OCI-LY1 (cell line): ENCODE data around the gene MAML2.

ENCODE experiments used
- H2AFZ ChIP-seq: fragments of 200-600 bp; sonication (generic), shearing (Covaris generic); 2 replicates; pipeline ENCODE4 v1.6.0; 2014; ENCODE audit warnings: antibody characterized with exemption, mild to moderate bottlenecking, low read length
- H3F3A ChIP-seq: fragments of 200-600 bp; sonication (generic), shearing (Covaris generic); 2 replicates; pipeline ENCODE4 v1.6.0; 2014; ENCODE audit warnings: mild to moderate bottlenecking, antibody characterized with exemption, low read length, moderate library complexity; ENCODE audit not compliant: insufficient read depth
- H3K27ac ChIP-seq: fragments of 200-600 bp; sonication (generic); 2 replicates; pipeline ENCODE4 v1.5.1; 2014; ENCODE audit warnings: low read length, mixed run types, mild to moderate bottlenecking, low read depth; ENCODE audit not compliant: poor library complexity, severe bottlenecking
- H3K27me3 ChIP-seq: fragments of 200-600 bp; sonication (generic); 2 replicates; pipeline ENCODE4 v1.6.0; 2014; ENCODE audit warnings: antibody characterized with exemption, mild to moderate bottlenecking, low read length, moderate library complexity; ENCODE audit not compliant: insufficient read depth
- H3K36me3 ChIP-seq: fragments of 200-600 bp; sonication (generic); 2 replicates; pipeline ENCODE4 v1.6.1; 2014; ENCODE audit warnings: mild to moderate bottlenecking, antibody characterized with exemption, low read length, moderate library complexity, mixed read lengths; ENCODE audit not compliant: insufficient read depth
- H3K4me1 ChIP-seq: fragments of 200-600 bp; sonication (generic); 2 replicates; pipeline ENCODE4 v1.5.1; 2014; ENCODE audit warnings: mild to moderate bottlenecking, low read length, moderate library complexity; ENCODE audit not compliant: insufficient read depth, severe bottlenecking
- H3K4me2 ChIP-seq: fragments of 200-600 bp; sonication (generic), shearing (Covaris generic); 2 replicates; pipeline ENCODE4 v1.6.1; 2014; ENCODE audit warnings: low read length
- H3K4me3 ChIP-seq: fragments of 200-600 bp; sonication (generic); 2 replicates; pipeline ENCODE4 v1.5.1; 2014; ENCODE audit warnings: low read length, low read depth, mild to moderate bottlenecking, mixed read lengths; ENCODE audit not compliant: poor library complexity, severe bottlenecking
- H3K79me2 ChIP-seq: fragments of 200-600 bp; shearing (Covaris generic); 2 replicates; pipeline ENCODE4 v1.6.1; 2016; ENCODE audit warnings: mixed run types, low read length, mixed read lengths; ENCODE audit not compliant: insufficient read depth
- H3K9ac ChIP-seq: fragments of 200-600 bp; sonication (generic), shearing (Covaris generic); 2 replicates; pipeline ENCODE4 v1.6.1; 2014; ENCODE audit warnings: mild to moderate bottlenecking, low read length, mixed read lengths
- H3K9me2 ChIP-seq: fragments of 200-600 bp; sonication (generic), shearing (Covaris generic); 2 replicates; pipeline ENCODE4 v1.6.1; 2014; ENCODE audit warnings: low read depth, mild to moderate bottlenecking, low read length, mixed read lengths
- H3K9me3 ChIP-seq: fragments of 200-600 bp; shearing (Covaris generic); 2 replicates; pipeline ENCODE4 v1.6.1; 2014; ENCODE audit warnings: low read length, mixed read lengths
- H4K20me1 ChIP-seq: fragments of 200-600 bp; sonication (generic), shearing (Covaris generic); 2 replicates; pipeline ENCODE4 v1.6.0; 2016; ENCODE audit warnings: mild to moderate bottlenecking, low read length; ENCODE audit not compliant: insufficient read depth
- CTCF ChIP-seq: fragments of 200-600 bp; sonication (generic), shearing (Covaris generic); IDR thresholded peaks from 2 replicates; pipeline ENCODE4 v1.5.1; 2017; ENCODE audit warnings: mild to moderate bottlenecking, antibody characterized with exemption, low read length, moderate library complexity, mixed read lengths
- EZH2 ChIP-seq: fragments of 200-600 bp; sonication (generic), shearing (Covaris generic); IDR thresholded peaks from 2 replicates; pipeline ENCODE4 v1.8.0; 2017; ENCODE audit warnings: borderline replicate concordance, mixed run types, mild to moderate bottlenecking, antibody characterized with exemption, low read length, moderate library complexity, mixed read lengths

The MAML2 gene

GRCh38 chr11:96265220-96265737, 77.7 kb downstream of the MAML2 start:
- H3K36me3 ChIP-seq: no peaks in the 10 kb centered on the region
- H3K4me3 ChIP-seq: no peak overlapping the region
- no peak overlapping the region for H3K27ac ChIP-seq
- no peaks in the 10 kb centered on the region for H3K27me3 ChIP-seq
- no peak overlapping the region for H3K4me2 ChIP-seq
- H3K9me2 ChIP-seq: no peaks in the 10 kb centered on the region
- H3K79me2 ChIP-seq: no peaks in the 10 kb centered on the region
- no peak for TF ChIP-seq CTCF
- no peak for TF ChIP-seq EZH2
- no peak overlapping the region for H2AFZ ChIP-seq
- no peak overlapping the region for H3K9ac ChIP-seq
- H4K20me1 ChIP-seq: no peaks in the 10 kb centered on the region
- H3F3A ChIP-seq: no peaks in the 10 kb centered on the region
- H3K9me3 ChIP-seq: no peaks in the 10 kb centered on the region
- H3K4me1 ChIP-seq: peaks cover 17% of the 10 kb centered on the region

- Histone ChIP-seq H3K27me3 (no peaks in the 10 kb centered on the region), H3K79me2 (no peaks in the 10 kb centered on the region), H3K9me3 (no peaks in the 10 kb centered on the region), H3K36me3 (no peaks in the 10 kb centered on the region), H3K9me2 (no peaks in the 10 kb centered on the region), H3K27ac (no peak overlapping the region), H3K9ac (no peak overlapping the region), H3K4me2 (no peak overlapping the region), H4K20me1 (no peaks in the 10 kb centered on the region), H3K4me3 (no peak overlapping the region), H3K4me1 (peaks cover 26% of the 10 kb centered on the region), H3F3A (no peaks in the 10 kb centered on the region; the same call in 1 of the 2 replicates), H2AFZ (no peak overlapping the region)
- TF ChIP-seq EZH2 (no peak), CTCF (no peak)
Measured at GRCh38 chr11:96264364-96264763, 78.6 kb downstream of the MAML2 start.

DNA sequence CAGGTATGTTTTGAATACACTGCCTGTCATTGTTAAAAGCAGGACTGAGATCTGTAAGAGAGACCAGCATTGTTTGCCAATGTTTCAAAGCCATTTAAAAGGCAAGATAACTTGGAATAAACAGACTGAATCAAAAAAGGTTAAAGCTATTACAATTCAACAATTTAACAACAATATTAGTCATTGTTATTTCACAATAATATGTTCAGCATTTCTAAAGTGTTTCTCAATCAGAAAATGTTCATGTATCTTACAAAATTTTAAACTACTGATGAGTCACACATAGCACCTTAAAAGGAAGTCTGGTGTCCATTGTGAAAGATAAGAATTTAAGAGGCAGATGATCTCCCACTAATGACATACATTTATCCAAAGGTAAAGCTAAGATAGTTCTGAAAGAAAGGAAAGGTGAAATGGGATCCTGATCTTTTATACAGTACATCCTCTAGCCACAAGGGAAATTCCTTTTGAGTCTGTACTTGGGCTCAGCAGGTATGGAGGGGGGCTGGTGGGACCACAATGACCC, 79.7 kb downstream of the MAML2 start:
- Histone ChIP-seq H3K27me3 (no peaks in the 10 kb centered on the region), H3K9ac (no peak overlapping the region), H3K27ac (no peak overlapping the region), H3K9me3 (no peaks in the 10 kb centered on the region), H3K4me1 (peaks cover 37% of the 10 kb centered on the region), H3K79me2 (no peaks in the 10 kb centered on the region), H2AFZ (no peak overlapping the region), H3K4me3 (no peak overlapping the region), H4K20me1 (no peaks in the 10 kb centered on the region), H3K4me2 (no peak overlapping the region), H3K36me3 (no peaks in the 10 kb centered on the region), H3K9me2 (no peaks in the 10 kb centered on the region), H3F3A (no peaks in the 10 kb centered on the region; the same call in 1 of the 2 replicates)
- TF ChIP-seq CTCF: no peak
- TF ChIP-seq EZH2: no peak
